HepG2 (cell line): Measurements from ENCODE around the gene TOB1. TPM values are rescaled to one million over a fixed set of nuclear protein-coding genes. Genes with fewer than 3 reads are reported as not detected.

Experiments used
- ARNTL ChIP-seq: sonication (generic); formaldehyde crosslinking; IDR thresholded peaks from 2 replicates; pipeline ENCODE4 v1.4.0; 2020; ENCODE audit warnings: mild to moderate bottlenecking, missing genetic modification reagents
- FOXJ3 ChIP-seq: sonication (generic); formaldehyde crosslinking; IDR thresholded peaks from 2 replicates; pipeline ENCODE4 v1.4.0; 2020; ENCODE audit warnings: missing genetic modification reagents, mild to moderate bottlenecking, borderline replicate concordance
- GATAD1 ChIP-seq: IDR thresholded peaks from 2 replicates; pipeline ENCODE4 v1.6.1; 2016; ENCODE audit warnings: missing genetic modification reagents, missing compliant biosample characterization
- KAT7 ChIP-seq: IDR thresholded peaks from 2 replicates; pipeline ENCODE4 v1.6.1; 2018; ENCODE audit warnings: borderline replicate concordance, missing compliant biosample characterization
- MAZ ChIP-seq, 2 experiments: sonication (generic) in 1 of 2; formaldehyde crosslinking in 1 of 2; IDR thresholded peaks; 2 replicates each; pipeline versions ENCODE4 v1.5.0 to v1.6.1; 2012 to 2020; ENCODE audit warnings: low read depth in 2 of 2, mild to moderate bottlenecking in 2 of 2, borderline replicate concordance in 1 of 2, improper control_type of control experiment in 1 of 2, low read length in 1 of 2, missing genetic modification reagents in 1 of 2, moderate library complexity in 1 of 2
- MIER2 ChIP-seq: IDR thresholded peaks from 2 replicates; pipeline ENCODE4 v1.6.1; 2016; ENCODE audit warnings: missing biosample characterization, missing genetic modification reagents
- NFE2L2 ChIP-seq: fragments of 150-350 bp; IDR thresholded peaks from 2 replicates; pipeline ENCODE4 v1.6.1; 2014; ENCODE audit warnings: low read length
- REL ChIP-seq: sonication (generic); formaldehyde crosslinking; conservative IDR thresholded peaks from 2 replicates; pipeline ENCODE4 v1.8.0; 2022; ENCODE audit warnings: mild to moderate bottlenecking, missing genetic modification reagents, moderate library complexity
- RXRA ChIP-seq: sonication (generic); formaldehyde crosslinking; IDR thresholded peaks from 2 replicates; pipeline ENCODE4 v1.5.1; 2020; ENCODE audit warnings: missing genetic modification reagents
- ZKSCAN8 ChIP-seq: IDR thresholded peaks from 2 replicates; pipeline ENCODE4 v1.6.1; 2016; ENCODE audit warnings: borderline replicate concordance, missing genetic modification reagents, missing compliant biosample characterization
- ZNF12 ChIP-seq: sonication (generic); formaldehyde crosslinking; IDR thresholded peaks from 2 replicates; pipeline ENCODE4 v1.5.0; 2020; ENCODE audit warnings: missing genetic modification reagents
- polyA plus RNA-seq, 8 experiments: library from polyadenylated mRNA; depleted of rRNA in 3 of 8; stranded (reverse) in 7 of 8; unstranded in 1 of 8; fragments of >200 nt; fragmentation: Illumina TruSeq in 4 of 8; extraction: Trizol in 4 of 8; gene quantifications; 2 replicates each; pipeline versions ENCODE4 v1.2.1 to v1.2.3, GENCODE V29; 2011 to 2016; ENCODE audit warnings: low read depth in 4 of 8, missing spikeins in 1 of 8, mixed read lengths in 1 of 8; ENCODE audit not compliant: insufficient read depth in 1 of 8
- total RNA-seq, 5 experiments: library from RNA; depleted of rRNA; stranded (reverse); fragments of >200 nt; fragmentation: Illumina TruSeq; extraction: Trizol; gene quantifications; 2 replicates each; pipeline ENCODE4 v1.2.3, GENCODE V29; 2016; ENCODE audit warnings: low read depth in 1 of 5
- TF ChIP-seq, protein P1 (sequence below): sonication (generic); formaldehyde crosslinking; IDR thresholded peaks from 2 replicates; pipeline ENCODE4 v1.5.0; 2020; ENCODE audit warnings: missing genetic modification reagents
- TF ChIP-seq, protein P2 (sequence below): sonication (generic); formaldehyde crosslinking; IDR thresholded peaks from 2 replicates; pipeline ENCODE4 v1.4.0; 2020; ENCODE audit warnings: missing genetic modification reagents
- TF ChIP-seq, protein P3 (sequence below): sonication (generic); formaldehyde crosslinking; IDR thresholded peaks from 2 replicates; pipeline ENCODE4 v1.5.1; 2020; ENCODE audit warnings: mild to moderate bottlenecking, missing genetic modification reagents, moderate library complexity
- TF ChIP-seq, protein P4 (sequence below): sonication (generic); formaldehyde crosslinking; IDR thresholded peaks from 2 replicates; pipeline ENCODE4; 2020; ENCODE audit warnings: missing genetic modification reagents, mild to moderate bottlenecking, borderline replicate concordance
- TF ChIP-seq, protein P5 (sequence below): sonication (generic); formaldehyde crosslinking; IDR thresholded peaks from 2 replicates; pipeline ENCODE4 v1.4.0; 2020; ENCODE audit warnings: missing genetic modification reagents, borderline replicate concordance

The TOB1 gene
- total and polyA plus RNA-seq, 2 of the 13 experiments (the other 11 are each of a cell fraction or from before 2014, with no cell fraction given) = 21.9 to 57.7 TPM

DNA sequence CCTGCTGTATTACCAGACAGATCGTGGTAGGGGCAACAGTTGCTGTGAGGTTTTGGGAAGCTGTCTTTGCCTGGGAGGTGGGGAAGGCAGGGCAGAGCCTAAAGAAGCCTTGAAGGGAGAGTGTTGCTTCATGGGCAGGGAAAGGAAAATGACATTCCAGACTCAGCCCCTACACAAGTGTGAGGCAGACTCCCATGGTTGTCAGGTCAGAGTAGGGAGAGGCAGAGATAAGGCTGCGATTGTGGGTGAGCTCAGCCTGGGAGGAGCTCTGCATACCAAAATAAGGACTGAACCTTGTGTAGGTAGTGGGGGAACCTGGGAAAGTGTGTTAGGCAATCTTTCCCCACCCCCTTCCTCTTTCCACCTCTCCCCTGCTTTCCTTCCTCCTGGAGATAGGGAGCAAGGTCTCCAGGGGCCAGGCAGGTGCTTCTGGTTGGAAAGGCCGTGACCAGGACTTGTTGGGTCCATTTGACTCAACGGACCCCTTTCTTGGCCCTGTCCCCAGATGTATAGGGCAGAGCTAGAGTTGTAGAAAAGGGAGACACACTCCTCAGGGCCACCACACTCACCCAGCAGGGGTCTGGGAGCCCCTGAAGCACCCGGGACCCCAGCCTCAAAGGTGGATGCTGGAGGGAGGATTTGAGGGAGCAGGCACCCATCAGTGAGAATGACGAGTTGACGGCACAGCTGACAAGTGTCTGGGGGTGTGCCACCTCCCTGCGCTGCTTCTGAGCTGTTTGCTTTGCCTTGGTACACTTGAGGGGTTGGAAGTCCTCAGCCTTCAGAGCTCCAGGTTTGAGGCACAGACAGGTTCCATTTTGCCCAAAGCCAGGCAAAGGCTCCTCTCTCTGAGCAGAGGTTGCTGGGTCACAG is 18.5 kb upstream of the TOB1 start (continued):
- TF ChIP-seq KAT7 (CRISPR knock-in tag) (no peak), GATAD1 (CRISPR knock-in tag) (peak; percentile 47; the same call in 1 of the 2 replicates), NFE2L2 (no peak), ARNTL (CRISPR knock-in tag) (no peak; the same call in 1 of the 2 replicates), RXRA (CRISPR knock-in tag) (peak; percentile 72; the same call in 1 of the 2 replicates), REL (CRISPR knock-in tag) (no peak), ZNF12 (no peak), FOXJ3 (CRISPR knock-in tag) (no peak), MIER2 (CRISPR knock-in tag) (no peak; the same call in 1 of the 2 replicates), MAZ (IDR thresholded peaks at IDR 0.05; ENCODE audit: borderline replicate concordance, low read depth, low read length) (no peak), MAZ (CRISPR knock-in tag; IDR thresholded peaks at IDR 0.05; ENCODE audit: low read depth) (peak; percentile 16; the same call in 1 of the 2 replicates), ZKSCAN8 (CRISPR knock-in tag) (peak; percentile 86; the same call in 1 of the 2 replicates)
- TF ChIP-seq, protein P1, sequence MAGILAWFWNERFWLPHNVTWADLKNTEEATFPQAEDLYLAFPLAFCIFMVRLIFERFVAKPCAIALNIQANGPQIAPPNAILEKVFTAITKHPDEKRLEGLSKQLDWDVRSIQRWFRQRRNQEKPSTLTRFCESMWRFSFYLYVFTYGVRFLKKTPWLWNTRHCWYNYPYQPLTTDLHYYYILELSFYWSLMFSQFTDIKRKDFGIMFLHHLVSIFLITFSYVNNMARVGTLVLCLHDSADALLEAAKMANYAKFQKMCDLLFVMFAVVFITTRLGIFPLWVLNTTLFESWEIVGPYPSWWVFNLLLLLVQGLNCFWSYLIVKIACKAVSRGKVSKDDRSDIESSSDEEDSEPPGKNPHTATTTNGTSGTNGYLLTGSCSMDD = no peak
- TF ChIP-seq, protein P2, sequence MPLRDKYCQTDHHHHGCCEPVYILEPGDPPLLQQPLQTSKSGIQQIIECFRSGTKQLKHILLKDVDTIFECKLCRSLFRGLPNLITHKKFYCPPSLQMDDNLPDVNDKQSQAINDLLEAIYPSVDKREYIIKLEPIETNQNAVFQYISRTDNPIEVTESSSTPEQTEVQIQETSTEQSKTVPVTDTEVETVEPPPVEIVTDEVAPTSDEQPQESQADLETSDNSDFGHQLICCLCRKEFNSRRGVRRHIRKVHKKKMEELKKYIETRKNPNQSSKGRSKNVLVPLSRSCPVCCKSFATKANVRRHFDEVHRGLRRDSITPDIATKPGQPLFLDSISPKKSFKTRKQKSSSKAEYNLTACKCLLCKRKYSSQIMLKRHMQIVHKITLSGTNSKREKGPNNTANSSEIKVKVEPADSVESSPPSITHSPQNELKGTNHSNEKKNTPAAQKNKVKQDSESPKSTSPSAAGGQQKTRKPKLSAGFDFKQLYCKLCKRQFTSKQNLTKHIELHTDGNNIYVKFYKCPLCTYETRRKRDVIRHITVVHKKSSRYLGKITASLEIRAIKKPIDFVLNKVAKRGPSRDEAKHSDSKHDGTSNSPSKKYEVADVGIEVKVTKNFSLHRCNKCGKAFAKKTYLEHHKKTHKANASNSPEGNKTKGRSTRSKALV (CRISPR knock-in tag) = no peak
- TF ChIP-seq, protein P3, sequence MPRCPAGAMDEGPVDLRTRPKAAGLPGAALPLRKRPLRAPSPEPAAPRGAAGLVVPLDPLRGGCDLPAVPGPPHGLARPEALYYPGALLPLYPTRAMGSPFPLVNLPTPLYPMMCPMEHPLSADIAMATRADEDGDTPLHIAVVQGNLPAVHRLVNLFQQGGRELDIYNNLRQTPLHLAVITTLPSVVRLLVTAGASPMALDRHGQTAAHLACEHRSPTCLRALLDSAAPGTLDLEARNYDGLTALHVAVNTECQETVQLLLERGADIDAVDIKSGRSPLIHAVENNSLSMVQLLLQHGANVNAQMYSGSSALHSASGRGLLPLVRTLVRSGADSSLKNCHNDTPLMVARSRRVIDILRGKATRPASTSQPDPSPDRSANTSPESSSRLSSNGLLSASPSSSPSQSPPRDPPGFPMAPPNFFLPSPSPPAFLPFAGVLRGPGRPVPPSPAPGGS (CRISPR knock-in tag) = peak; percentile 57; the same call in 1 of the 2 replicates
- TF ChIP-seq, protein P4, sequence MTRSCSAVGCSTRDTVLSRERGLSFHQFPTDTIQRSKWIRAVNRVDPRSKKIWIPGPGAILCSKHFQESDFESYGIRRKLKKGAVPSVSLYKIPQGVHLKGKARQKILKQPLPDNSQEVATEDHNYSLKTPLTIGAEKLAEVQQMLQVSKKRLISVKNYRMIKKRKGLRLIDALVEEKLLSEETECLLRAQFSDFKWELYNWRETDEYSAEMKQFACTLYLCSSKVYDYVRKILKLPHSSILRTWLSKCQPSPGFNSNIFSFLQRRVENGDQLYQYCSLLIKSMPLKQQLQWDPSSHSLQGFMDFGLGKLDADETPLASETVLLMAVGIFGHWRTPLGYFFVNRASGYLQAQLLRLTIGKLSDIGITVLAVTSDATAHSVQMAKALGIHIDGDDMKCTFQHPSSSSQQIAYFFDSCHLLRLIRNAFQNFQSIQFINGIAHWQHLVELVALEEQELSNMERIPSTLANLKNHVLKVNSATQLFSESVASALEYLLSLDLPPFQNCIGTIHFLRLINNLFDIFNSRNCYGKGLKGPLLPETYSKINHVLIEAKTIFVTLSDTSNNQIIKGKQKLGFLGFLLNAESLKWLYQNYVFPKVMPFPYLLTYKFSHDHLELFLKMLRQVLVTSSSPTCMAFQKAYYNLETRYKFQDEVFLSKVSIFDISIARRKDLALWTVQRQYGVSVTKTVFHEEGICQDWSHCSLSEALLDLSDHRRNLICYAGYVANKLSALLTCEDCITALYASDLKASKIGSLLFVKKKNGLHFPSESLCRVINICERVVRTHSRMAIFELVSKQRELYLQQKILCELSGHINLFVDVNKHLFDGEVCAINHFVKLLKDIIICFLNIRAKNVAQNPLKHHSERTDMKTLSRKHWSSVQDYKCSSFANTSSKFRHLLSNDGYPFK (CRISPR knock-in tag) = no peak; the same call in 1 of the 2 replicates
- TF ChIP-seq, protein P5, sequence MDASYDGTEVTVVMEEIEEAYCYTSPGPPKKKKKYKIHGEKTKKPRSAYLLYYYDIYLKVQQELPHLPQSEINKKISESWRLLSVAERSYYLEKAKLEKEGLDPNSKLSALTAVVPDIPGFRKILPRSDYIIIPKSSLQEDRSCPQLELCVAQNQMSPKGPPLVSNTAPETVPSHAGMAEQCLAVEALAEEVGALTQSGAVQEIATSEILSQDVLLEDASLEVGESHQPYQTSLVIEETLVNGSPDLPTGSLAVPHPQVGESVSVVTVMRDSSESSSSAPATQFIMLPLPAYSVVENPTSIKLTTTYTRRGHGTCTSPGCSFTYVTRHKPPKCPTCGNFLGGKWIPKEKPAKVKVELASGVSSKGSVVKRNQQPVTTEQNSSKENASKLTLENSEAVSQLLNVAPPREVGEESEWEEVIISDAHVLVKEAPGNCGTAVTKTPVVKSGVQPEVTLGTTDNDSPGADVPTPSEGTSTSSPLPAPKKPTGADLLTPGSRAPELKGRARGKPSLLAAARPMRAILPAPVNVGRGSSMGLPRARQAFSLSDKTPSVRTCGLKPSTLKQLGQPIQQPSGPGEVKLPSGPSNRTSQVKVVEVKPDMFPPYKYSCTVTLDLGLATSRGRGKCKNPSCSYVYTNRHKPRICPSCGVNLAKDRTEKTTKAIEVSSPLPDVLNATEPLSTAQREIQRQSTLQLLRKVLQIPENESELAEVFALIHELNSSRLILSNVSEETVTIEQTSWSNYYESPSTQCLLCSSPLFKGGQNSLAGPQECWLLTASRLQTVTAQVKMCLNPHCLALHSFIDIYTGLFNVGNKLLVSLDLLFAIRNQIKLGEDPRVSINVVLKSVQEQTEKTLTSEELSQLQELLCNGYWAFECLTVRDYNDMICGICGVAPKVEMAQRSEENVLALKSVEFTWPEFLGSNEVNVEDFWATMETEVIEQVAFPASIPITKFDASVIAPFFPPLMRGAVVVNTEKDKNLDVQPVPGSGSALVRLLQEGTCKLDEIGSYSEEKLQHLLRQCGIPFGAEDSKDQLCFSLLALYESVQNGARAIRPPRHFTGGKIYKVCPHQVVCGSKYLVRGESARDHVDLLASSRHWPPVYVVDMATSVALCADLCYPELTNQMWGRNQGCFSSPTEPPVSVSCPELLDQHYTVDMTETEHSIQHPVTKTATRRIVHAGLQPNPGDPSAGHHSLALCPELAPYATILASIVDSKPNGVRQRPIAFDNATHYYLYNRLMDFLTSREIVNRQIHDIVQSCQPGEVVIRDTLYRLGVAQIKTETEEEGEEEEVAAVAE (CRISPR knock-in tag) = no peak
